Keratinocyte (primary cell): ENCODE data around the gene GPC4.

Experiments used
- CTCF ChIP-seq, 3 experiments: IDR thresholded peaks in 1 of 3; conservative IDR thresholded peaks in 1 of 3; optimal IDR thresholded peaks in 1 of 3; 2 replicates in 2 of 3; 3 replicates in 1 of 3; pipeline versions ENCODE3 to v1.5.1; 2011; ENCODE audit warnings: low read length in 3 of 3, mild to moderate bottlenecking in 3 of 3, moderate library complexity in 2 of 3, control low read depth in 1 of 3, inconsistent platforms in 1 of 3; ENCODE audit not compliant: insufficient read depth in 2 of 3; ENCODE audit errors: extremely low read depth in 1 of 3
- EZH2 ChIP-seq: IDR thresholded peaks from one replicate; pipeline ENCODE4 v1.6.1; 2012; ENCODE audit warnings: inconsistent platforms, mild to moderate bottlenecking, low read length, moderate library complexity

- no peak for TF ChIP-seq CTCF (optimal IDR thresholded peaks at IDR 0.05 in 1 of 3, IDR thresholded peaks at IDR 0.05 in 1 of 3, conservative IDR thresholded peaks at IDR 0.05 in 1 of 3; ENCODE audit: extremely low read depth in 1 of 3, insufficient read depth in 2 of 3, low read length in 3 of 3)
- no peak for TF ChIP-seq EZH2
Observed at GRCh38 chrX:133370696-133371275, 44.5 kb downstream of the GPC4 start.
